Activated effector memory CD4-positive, alpha-beta T cell treated with anti-CD3 and anti-CD28 coated beads, Interleukin-2, amount 50 U/mL, for 16 hours (primary cell): Measurements from ENCODE around the gene PAXX.

ENCODE experiments used
- DNase-seq: peaks from one replicate; pipeline ENCODE4 v3.0.0-alpha.2; 2020

Gene PAXX

DNA sequence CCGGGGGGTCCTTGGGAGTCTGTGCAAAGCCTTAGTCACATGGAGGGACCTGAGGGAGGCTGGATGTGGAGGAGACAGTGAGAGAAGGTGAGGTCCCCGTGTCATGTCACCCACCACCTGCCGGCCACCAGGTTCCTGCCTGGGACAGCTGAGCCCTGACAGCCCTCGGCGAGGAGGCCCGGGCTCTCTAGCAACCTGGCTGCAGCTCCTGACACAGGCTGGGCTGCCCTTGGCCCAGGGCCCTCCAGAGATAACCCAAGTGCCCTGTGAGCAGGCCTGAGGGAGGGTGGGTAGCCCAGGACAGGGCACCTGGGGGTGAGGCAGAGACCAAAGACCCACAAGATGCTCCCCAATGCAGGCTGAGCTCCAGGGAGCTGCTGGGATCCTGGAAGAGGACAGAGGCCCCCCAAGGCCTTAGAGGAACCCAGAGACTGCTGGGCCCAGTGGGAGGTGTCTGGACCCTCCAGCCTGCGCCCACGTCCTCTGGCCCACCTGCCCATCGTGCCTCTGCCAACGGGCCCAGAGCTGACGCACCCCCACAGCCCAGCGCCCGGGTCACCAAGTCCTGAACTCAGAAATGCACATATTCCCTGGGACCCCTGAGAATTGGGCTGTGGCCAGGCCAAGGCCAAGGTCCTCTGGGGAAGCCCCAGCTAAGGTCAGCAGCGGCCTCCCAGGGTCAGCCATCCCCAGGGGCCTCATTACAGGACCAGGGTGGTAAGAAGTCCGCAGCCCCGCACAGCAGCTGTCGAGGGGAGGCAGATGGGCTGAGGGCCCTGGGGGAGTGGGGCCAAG is 23.7 kb upstream of the PAXX start:
- DNase-seq: no peak

DNA sequence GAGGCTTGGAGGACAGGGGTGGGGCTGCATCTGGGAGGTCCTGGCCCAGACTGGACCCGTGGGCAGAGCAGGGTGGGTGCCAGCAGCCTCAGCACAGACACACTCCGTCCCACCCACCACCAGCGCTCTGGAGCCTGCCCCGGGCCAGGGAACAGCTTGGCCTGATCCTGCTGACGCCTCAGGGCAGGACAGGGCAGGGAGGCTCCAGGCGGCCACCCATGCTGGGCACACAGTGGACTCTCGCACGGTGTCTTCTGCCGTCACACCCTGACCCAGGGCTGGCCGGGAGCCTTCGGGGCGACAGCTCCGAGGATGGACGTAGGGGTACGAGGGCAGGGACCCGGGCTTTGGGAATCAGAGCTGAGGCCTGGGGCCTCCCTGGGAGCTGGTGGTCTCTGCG is 23.1 kb upstream of the PAXX start:
- DNase-seq: no peak

DNA sequence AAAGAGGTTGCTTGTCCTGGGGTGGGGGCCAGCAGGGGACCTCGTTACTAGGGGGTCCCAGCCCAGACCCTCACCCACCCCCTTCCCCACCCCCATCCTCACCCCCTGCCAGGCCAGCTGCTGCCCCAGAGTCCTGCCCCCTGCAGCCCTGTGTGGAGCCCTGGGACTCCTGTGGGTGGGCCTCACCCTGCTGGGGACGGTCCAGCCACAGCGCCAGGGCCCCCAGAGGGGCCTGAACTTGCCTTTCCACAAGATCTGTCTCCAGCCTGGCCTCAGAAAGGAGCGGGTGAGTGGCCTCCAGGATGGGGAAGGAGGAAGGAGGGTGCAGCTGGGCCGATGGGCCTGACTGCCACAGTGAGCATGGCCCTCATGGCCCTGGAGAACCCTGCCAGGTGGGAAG is 22.4 kb upstream of the PAXX start:
- no peak for DNase-seq

- no peak for DNase-seq
These were observed 21.9 kb upstream of the PAXX start for GRCh38 chr9:136970361-136970760.

- DNase-seq: no peak
These were observed 20.5 kb upstream of the PAXX start for GRCh38 chr9:136971746-136972145.

- no peak for DNase-seq
These were observed 19.9 kb upstream of the PAXX start for GRCh38 chr9:136972335-136972734.

- DNase-seq: no peak
These were observed 19.5 kb upstream of the PAXX start for GRCh38 chr9:136972743-136973142.

GRCh38 chr9:136973618-136974617 is 18.3 kb upstream of the PAXX start:
- no peak for DNase-seq

GRCh38 chr9:136974817-136975535 is 17.2 kb upstream of the PAXX start:
- no peak for DNase-seq

- peak; percentile 74 for DNase-seq
These were observed 16.6 kb upstream of the PAXX start for GRCh38 chr9:136975644-136976043.

DNA sequence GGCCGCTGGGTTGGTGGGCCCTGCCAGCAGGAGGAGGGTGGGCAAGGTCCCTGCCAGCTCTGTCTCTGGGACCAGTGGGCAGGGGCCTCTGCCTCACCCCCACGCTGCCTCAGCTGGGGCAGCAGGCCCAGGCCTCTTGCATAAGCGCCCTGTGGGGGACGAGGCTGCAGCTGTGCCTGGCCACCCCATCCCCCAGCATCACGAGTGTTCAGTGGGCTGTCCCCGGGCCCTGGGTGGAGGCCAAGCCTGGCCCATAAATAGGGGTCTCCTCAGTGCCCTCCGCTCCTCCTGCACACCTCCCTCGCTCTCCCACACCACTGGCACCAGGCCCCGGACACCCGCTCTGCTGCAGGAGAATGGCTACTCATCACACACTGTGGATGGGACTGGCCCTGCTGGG is 15.0 kb upstream of the PAXX start, which contains the start of gene PTGDS:
PTGDS (plus strand) TSS at position 282 of the 400 bp plus-strand sequence; CDS start at position 357, 75 bp downstream.
- no peak for DNase-seq

GRCh38 chr9:136977649-136978072 is 14.6 kb upstream of the PAXX start:
- no peak for DNase-seq

DNA sequence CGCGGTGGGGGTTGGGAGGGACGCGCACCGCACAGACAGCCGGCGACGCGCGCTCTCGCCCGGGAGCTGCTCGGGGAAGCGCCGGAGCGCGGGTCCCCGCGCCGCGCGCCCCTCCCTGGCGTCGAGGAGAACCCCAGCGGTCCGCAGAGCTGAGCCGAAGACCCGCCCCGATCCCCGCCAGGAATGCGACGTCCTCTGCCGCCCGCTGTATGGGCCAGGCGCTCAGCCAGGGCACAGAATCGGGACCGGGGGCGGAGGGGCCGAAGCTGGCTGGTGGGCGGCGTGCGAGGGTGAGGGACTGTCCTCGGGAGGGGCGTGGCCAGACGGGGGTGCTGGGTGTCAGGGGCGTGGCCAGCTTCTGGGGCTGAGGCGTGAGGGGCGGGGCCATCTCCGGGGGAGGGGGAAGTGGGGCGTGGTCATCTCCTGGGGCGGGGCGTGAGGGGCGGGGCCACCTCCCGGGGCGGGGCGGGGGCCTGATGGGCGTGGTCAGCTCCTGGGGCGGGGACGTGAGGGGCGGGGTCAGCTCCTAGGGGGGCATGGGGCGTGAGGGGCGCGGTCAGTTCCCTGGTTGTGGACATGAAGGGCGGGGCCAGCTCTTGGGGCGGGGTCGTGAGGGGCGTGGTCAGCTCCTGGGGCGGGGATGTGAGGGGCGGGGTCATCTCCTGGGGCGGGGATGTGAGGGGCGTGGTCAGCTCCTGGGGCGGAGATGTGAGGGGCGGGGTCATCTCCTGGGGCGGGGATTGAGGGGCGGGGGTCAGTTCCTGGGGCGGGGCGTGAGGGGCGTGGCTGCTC is 14.0 kb upstream of the PAXX start:
- peak; percentile 91 for DNase-seq

GRCh38 chr9:136978865-136979544 is 13.2 kb upstream of the PAXX start:
- DNase-seq: no peak

DNA sequence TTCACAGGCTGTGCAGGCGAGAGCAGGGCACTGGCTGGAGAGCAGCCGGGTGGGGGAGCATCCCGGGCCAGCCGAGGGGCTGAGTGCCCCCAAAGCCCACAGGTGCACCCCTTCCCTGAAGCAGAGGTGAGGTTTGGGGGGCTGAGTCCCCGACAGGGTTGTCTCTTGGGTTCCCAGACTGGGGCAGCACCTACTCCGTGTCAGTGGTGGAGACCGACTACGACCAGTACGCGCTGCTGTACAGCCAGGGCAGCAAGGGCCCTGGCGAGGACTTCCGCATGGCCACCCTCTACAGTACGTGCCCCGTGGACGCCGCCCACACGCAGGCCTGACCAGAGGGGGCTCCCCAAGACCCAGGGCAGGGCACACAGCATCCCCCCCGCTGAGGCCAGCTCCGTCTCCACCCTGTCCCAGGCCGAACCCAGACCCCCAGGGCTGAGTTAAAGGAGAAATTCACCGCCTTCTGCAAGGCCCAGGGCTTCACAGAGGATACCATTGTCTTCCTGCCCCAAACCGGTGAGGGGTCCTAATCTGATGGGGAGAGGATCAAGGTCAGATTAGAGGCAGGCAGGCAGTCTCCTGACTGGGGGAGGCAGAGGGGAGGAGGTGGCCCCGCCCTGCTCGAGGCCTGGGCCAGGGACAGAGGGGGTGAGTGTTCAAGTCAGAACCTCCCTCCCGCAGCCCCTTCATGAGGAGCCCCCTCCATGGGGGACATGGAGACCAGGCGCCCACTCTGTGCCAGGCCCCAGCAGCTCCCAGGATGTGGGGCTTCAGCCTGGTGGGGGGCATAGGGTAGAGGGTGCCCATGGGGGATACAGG is 12.2 kb upstream of the PAXX start:
- DNase-seq: no peak

DNA sequence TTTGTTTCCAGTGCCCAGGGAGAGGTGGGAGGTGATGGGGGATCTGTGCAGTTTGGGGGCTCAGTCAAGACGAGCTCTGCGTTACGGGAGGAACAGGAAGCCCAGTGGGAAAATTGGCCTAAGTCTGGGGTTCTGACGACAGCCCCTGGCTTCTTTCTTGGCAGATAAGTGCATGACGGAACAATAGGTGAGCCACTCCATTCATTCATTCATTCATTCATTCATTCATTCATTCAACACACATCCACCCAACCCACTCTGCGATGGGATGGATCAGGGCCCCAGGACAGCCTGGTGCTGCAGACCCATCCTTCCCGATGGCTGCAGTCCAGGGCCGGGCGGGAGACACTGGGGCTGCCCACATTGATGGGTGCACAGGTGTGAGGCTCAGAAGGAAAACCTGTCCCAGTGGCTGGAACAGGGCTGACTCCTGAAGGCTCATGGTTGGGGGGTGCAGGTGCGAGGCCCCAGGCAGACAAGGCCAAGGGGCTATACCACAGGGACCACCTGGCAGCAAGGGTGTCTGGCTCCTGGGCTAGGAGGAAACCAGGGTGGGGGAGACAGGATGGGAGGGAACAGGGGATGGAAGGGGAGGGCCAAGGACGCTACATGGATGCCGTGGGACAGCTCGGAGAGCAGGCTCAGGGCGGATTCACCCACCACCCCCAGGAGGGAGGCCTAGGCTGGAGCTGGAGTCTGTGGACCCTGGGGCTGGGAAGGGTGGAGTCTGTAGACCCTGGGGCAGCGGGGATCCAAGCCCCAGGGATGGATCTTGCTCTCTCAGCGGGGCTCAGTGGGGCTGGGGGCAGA is 11.3 kb upstream of the PAXX start:
- DNase-seq: no peak

- DNase-seq: no peak
These were observed 10.5 kb upstream of the PAXX start for GRCh38 chr9:136981588-136982231.

- DNase-seq: no peak
These were observed 9.8 kb upstream of the PAXX start, which contains the start of gene LCNL1 for GRCh38 chr9:136982232-136983051. LCNL1 (plus strand) TSS chr9:136982993; CDS start chr9:136983587, 594 bp downstream.
